ENCODE data around the gene FCHO2.
"Not testable (repeated sequence)": the region's sequence is repeated elsewhere in the genome, so short reads cannot be mapped to it uniquely, and the experiment has no call there.

Gene FCHO2

DNA sequence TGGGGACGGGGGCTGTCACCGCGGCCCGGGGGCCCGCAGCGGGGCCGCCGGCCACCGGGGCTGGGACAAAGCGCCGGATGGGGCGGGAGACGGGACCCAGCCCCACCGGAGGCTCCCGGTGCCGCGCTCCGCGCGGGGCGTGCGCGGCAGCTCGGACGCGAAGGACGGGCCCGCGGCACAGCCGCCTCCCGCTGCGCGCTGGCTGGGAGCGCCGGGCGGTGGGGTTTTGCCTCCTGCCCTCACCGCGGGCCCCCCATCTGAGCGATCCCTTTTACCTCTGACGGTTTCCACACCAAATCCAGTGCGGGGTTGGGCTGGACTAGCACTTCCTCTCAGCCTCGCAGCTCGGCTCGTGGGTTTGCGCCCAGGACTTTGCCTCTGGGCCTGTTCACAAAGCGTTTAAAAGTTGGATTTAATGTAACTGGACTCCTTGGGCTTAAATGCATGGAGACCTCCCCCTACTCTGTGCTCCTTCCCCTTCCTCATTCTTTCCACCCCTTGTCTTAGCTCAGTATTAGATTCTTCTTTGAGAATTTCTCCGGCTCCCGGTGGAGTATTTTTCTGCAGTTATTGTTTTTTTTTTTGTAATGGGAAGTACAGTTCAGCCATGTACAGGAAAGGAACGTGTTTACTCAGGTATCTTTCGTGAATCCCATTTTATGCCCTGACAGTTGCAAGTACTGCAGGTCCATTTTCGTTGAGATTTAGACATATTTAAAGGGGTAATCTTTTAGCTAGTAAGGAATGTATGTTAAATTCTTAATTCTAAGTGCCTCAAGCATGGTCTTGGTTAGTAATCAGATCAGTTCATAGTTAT is 691 bp downstream of the FCHO2 start:
- H3K4me3 ChIP-seq (ENCODE audit: low read length), result peak overlapping the region; percentile 75
- TF ChIP-seq, protein P1, sequence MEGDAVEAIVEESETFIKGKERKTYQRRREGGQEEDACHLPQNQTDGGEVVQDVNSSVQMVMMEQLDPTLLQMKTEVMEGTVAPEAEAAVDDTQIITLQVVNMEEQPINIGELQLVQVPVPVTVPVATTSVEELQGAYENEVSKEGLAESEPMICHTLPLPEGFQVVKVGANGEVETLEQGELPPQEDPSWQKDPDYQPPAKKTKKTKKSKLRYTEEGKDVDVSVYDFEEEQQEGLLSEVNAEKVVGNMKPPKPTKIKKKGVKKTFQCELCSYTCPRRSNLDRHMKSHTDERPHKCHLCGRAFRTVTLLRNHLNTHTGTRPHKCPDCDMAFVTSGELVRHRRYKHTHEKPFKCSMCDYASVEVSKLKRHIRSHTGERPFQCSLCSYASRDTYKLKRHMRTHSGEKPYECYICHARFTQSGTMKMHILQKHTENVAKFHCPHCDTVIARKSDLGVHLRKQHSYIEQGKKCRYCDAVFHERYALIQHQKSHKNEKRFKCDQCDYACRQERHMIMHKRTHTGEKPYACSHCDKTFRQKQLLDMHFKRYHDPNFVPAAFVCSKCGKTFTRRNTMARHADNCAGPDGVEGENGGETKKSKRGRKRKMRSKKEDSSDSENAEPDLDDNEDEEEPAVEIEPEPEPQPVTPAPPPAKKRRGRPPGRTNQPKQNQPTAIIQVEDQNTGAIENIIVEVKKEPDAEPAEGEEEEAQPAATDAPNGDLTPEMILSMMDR (conservative IDR thresholded peaks at IDR 0.05; ENCODE audit: low read depth, low read length), result no peak
- DNase-seq (ENCODE audit: low read depth), result peak; percentile 22

DNA sequence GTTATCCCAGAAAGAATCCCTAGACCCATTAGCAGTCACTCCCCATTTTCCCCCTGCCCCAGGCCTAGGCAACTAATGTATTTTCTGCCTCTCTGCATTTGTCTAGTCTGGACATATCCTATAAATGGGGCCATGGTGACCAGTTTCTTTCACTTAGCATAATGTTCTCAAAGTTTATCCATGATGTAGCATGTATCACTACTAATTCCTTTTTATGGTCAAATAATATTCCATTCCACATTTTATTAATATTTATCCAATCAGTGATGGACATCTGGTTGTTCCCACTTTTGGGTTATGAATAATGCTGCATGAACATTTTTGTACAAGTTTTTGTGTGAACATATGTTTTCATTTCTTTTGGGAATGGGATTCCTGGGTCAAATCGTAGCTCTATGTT is 1.5 kb downstream of the FCHO2 start:
- TF ChIP-seq, protein P1 (conservative IDR thresholded peaks at IDR 0.05; ENCODE audit: low read depth, low read length), result no peak
- DNase-seq (ENCODE audit: low read depth), result no peak
- H3K4me3 ChIP-seq (ENCODE audit: low read length), result peak overlapping the region; percentile 75

DNA sequence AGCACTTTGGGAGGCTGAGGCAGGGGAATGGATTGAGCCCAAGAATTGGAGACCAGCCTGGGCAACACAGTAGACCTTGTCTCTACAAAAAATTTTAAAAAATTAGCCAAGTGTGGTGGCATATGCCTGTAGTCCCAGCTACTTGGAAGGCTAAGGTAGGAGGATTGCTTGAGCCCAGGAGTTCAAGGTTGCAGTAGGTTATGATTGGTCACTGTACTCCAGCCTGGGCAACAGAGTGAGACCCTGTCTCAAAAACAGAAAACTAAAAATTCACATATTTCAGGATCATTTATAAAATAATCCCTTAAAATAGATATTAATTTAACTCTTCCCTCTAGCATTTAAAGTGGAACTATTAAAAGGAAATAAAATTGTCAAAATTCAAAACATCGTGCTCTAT is 3.4 kb downstream of the FCHO2 start:
- H3K4me3 ChIP-seq (ENCODE audit: low read length), result no peak overlapping the region
- no peak for DNase-seq (ENCODE audit: low read depth)
- TF ChIP-seq, protein P1 (conservative IDR thresholded peaks at IDR 0.05; ENCODE audit: low read depth, low read length), result no peak

DNA sequence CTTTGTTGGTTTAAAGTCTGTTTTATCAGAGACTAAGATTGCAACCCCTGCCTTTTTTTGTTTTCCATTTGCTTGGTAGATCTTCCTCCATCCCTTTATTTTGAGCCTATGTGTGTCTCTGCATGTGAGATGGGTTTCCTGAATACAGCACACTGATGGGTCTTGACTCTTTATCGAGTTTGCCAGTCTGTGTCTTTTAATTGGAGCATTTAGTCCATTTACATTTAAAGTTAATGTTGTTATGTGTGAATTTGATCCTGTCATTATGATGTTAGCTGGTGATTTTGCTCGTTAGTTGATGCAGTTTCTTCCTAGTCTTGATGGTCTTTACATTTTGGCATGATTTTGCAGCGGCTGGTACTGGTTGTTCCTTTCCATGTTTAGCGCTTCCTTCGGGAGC is 18.6 kb downstream of the FCHO2 start:
- not testable (repeated sequence) for DNase-seq (ENCODE audit: low read depth); H3K4me3 ChIP-seq (ENCODE audit: low read length)

DNA sequence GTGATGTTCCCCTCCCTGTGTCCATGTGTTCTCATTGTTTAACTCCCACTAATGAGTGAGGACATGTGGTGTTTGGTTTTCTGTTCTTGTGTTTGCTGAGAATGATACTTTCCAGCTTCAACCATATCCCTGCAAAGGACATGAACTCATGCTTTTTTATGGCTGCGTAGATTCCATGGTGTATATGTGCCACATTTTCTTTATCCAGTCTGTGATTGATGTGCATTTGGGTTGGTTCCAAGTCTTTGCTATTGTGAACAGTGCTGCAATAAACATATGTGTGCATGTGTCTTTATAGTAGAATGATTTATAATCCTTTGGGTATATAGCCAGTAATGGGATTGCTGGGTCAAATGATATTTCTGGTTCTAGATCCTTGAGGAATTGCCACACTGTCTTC is 21.0 kb downstream of the FCHO2 start:
- H3K4me3 ChIP-seq (ENCODE audit: low read length); DNase-seq (ENCODE audit: low read depth): not testable (repeated sequence)

DNA sequence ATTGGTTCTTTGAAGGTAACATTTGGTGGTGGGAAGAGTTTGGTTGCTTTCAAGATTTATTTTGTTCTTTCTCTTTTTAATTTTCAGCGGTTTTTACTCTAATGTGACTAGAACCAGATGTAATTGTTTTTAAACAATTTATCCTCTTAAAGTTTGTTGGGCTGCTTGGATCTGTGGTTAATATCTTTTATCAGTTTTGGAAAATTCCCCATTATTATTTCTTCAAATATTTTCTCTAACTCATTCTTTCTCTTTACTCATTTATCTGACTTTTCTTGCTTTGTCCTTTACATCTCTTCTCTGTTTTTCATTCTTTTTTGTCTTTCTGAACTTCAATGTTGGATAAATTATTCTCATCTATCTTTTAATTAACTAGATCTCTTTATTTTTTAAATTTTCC is 29.9 kb downstream of the FCHO2 start:
- DNase-seq (ENCODE audit: low read depth), result no peak
- no peak overlapping the region for H3K4me3 ChIP-seq (ENCODE audit: low read length)
- TF ChIP-seq, protein P1 (conservative IDR thresholded peaks at IDR 0.05; ENCODE audit: low read depth, low read length), result no peak

DNA sequence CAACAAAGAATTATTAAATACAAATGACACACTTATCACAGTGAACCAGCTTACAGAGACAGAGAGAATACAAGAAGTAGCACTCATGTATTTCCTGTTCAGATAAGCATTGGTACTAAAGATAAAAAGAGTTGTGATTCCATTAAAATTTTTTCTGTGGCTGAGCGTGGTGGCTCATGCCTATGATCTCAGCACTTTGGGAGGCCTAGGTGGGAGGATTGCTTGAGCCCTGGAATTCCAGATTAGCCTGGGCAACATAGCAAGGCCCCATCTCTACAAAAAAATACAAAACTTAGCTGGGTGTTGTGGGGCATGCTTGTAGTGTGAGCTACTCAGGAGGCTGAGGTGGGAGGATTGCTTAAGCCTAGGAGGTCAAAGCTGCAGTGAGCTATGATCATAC is 32.9 kb downstream of the FCHO2 start:
- DNase-seq (ENCODE audit: low read depth), result no peak
- no peak overlapping the region for H3K4me3 ChIP-seq (ENCODE audit: low read length)
- TF ChIP-seq, protein P1 (conservative IDR thresholded peaks at IDR 0.05; ENCODE audit: low read depth, low read length), result no peak

DNA sequence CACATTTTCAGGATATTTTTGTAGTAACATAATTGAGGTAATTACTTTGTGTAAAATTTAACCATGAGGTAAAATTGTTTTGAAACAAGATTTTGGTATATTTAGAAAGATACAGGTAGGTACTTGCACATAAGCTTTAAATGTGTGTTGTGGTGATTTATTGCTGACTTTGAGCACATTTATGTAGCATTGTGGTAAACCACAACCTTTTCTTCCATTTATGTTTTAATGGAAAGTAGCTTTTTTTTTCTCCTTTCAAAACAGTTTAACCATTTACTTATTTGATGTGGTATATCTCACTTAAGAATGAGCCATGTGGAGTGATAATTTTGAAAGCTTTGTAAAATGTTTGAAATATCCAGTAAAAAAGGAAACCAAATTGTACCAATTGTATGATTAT is 35.6 kb downstream of the FCHO2 start:
- no peak for DNase-seq (ENCODE audit: low read depth)
- TF ChIP-seq, protein P1 (conservative IDR thresholded peaks at IDR 0.05; ENCODE audit: low read depth, low read length), result no peak
- no peak overlapping the region for H3K4me3 ChIP-seq (ENCODE audit: low read length)

All from retinal pigment epithelial cell (primary cell).